Daoy (cell line): Measurements from ENCODE around the gene CENPQ. TPM values are rescaled to one million over a fixed set of nuclear protein-coding genes. Genes with fewer than 3 reads are reported as not detected.
A peak's percentile ranks its signal among the peaks of the same experiment; 100 is the strongest.
"Not testable (repeated sequence)": the region's sequence is repeated elsewhere in the genome, so short reads cannot be mapped to it uniquely, and the experiment has no call there.

Experiments used
- DNase-seq: peaks from one replicate; pipeline ENCODE4 v3.0.0-alpha.2; 2015; ENCODE audit warnings: low read depth
- total RNA-seq: library from RNA; depleted of rRNA; stranded (reverse); fragments of >200 nt; shearing (Covaris generic); gene quantifications from 2 replicates; pipeline ENCODE4 v1.2.3, GENCODE V29; 2014; rRNA removed

Gene CENPQ, protein sequence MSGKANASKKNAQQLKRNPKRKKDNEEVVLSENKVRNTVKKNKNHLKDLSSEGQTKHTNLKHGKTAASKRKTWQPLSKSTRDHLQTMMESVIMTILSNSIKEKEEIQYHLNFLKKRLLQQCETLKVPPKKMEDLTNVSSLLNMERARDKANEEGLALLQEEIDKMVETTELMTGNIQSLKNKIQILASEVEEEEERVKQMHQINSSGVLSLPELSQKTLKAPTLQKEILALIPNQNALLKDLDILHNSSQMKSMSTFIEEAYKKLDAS
- total RNA-seq, result 21.5 and 35.2 TPM in 2 replicates

DNA sequence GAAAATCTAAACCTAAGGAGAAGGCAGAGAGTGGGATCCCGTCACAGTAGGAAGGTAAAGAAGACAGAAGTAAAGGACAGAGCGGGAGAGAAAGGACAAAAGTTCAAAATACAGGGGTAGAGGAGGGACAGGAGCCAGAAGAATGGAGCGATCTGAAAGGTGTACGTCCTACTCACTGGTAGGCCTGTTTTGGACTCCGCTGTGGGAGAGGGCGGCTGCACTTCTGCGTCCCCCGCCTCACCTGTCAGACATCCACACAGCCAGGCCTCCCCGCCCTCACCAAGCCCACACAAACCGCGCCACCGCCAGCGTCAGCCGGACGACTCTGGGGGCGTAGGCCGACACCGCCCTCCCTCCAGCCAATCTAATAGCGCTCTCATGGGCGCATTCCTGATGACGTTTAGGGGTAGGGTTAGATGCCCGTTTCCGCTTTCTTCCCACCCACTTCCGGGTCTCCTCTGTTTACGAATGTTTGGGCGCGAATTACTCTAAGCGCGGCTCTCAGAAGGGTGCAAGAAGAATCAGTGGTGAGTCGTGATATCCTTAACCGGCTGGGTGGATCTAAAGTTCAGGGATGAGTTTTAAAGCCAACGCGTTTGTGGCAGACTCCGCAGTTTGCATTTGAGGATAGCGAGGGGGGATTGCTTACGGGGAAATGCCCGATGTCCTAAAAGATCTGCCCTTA lies at the start of gene CENPQ, which contains the start of gene MMUT:
Gene CENPQ (plus strand): TSS at position 444 of the 685 bp plus-strand sequence. CDS start 6,807 bp downstream, outside the sequence.
Gene MMUT (minus strand): TSS at position 327 of the 685 bp plus-strand sequence. CDS start 3,787 bp downstream, outside the sequence.
- DNase-seq, result peak; percentile 98

DNA sequence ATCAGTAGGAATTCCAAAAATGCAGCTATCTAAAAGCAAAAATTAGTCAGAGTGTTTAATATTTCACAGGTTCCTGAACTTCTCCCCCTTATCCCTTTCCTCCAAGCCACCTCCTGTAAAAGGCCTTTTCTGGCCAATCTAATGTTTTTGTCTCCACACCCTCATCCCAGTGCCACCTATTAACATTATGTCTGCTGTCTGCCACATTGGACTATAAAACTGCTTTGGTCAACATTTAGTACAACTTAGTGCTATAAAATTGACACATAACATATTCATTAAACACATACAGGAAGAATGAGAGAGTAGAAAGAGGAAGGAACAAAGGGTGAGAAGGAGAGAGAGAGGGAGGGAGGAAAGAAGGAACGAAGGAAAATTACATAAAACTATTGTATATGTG lies 47.8 kb upstream of the CENPQ start:
- DNase-seq, result no peak

DNA sequence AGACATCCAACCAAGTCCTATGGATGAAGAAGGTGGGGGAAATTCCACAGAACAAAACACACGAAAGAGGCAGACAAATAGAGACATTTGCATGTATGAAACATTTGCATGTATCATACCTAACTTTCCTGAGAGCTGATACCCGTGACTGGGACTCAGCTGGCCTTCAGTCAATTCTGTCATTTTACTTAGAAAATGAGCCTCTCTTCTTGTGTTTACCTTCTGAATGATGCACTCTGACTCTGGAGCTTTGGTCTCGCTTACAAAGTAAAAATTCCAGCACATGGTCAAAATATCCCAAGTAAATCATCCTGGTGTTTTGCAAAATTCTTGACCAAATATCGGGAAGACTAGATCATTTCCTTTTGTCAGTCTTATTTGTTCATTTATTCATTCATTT lies 47.0 kb upstream of the CENPQ start:
- DNase-seq, result no peak

DNA sequence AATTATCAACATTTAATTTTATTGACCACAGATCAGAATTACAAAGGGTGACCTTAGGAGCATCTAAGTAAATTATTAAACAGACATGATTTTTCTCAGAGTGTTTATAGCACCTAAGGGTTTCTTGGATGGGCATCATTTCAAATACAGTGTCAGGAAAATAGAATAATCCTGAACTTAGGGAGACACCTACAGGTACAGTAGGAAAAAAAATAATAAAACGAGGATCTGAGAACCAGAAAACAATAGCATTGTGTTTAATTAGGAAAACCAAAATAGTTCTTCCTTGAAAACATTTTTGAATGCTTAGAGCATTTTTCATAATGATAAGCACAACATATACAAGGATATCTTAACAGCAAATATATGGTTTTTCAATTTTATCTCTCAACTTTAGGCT lies 39.4 kb upstream of the CENPQ start:
- no peak for DNase-seq

DNA sequence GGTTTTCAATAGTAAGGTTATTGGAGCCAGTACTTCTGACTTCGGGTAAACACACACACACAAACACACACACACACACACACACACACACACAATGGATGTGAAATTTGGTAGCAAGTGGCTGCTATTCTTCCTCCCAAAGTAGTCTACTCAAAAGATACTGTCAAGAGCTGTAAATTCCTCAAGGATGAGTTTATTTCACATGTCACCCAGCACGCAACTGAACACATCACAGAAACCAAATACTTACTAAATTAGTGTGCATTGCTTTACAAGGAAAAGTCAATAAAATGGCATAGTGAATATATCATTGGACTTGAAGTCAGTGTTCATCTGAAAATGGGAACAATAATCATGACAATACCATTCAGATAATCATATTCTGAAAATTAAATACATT lies 33.0 kb upstream of the CENPQ start:
- no peak for DNase-seq

DNA sequence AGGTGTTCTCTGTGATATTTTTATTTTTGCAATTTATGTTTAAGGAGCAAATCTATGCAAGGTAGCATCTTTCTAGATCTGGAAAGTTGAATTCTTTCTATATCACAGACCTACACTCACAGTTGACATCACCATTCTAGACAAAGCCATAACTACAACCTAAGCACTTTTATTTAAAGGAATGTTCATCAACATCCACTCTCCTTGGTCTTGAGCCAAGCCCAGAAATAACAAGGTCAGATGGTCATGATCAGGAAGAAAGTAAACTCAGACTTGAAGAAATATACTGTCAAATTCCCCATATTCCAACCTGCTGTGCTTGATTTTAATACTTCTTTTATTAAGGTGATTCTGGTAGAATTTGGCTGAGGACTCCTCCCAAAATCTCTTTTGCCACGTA lies 32.3 kb upstream of the CENPQ start:
- no peak for DNase-seq

DNA sequence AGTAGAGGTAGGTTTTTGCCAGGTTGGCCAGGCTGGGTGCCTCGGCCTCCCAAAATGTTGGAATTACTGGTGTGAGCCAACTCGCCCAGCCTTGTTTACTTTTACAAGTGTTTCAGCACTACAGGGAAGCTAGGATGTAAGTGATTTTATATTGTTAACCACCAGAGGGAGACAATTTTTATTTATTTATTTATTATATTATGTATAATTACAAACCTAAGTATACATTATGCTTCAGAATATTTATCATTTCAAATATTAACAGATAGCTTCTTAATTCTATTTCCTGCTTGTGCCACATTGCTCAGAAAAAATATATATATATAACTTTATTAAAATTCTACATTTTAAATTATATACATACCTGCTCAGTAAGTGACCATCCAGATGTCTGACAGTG lies 9.9 kb upstream of the CENPQ start:
- no peak for DNase-seq

DNA sequence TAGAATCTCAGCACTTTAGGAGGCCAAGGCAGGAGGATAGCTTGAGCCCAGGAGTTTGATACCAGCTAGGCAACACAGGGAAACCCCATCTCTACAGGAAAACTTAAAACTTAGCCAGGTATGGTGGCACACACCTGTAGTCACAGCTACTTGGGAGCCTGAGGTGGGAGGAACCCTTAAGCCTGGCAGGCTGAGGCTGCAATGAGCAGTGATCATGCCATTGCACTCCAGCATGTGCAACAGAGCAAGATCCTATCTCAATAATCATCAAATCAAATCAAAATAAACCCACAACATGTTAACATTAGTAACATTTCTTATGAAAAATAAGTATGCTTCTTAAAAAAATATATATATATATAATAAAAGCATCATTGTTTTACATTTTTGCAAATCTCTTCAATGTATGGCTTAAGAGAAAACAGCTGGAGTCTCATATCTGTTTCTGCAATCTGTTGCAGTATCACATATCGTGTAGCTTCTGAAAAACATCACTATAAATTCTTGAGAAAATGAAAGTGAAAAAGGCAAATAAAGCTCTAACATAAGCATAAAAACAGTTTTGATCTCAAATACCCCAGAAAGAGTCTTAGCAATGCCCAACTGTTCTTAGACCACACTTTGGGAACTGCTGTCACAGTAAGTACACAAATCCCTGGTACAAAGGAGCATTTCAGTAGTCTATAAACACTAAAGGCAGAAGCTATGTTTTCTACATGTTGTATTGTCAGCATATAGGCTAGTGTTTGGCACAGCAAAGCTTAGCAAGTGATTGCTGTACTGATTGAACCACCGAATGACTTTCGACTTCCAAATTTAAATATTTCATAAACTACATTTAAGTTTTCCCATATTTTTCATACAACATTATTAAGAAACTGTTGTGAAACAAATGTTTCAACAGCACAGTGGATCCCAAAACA lies 8.1 kb upstream of the CENPQ start:
- no peak for DNase-seq

DNA sequence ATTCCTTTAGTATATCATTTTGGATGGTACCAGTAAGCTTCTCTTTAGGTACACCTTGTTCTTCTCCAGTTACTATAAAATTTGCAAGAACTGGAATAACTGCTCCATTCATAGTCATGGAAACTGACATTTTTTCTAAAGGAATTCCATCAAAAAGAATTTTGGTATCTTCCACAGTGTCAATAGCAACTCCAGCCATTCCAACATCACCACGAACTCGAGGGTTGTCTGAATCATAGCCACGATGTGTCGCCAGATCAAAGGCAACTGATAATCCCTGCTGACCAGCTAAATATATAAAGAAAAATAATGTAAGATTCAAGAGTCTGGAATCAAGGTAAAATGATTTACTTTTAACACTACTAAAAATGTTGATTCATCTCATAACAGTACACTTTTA lies 5.4 kb upstream of the CENPQ start:
- no peak for DNase-seq

DNA sequence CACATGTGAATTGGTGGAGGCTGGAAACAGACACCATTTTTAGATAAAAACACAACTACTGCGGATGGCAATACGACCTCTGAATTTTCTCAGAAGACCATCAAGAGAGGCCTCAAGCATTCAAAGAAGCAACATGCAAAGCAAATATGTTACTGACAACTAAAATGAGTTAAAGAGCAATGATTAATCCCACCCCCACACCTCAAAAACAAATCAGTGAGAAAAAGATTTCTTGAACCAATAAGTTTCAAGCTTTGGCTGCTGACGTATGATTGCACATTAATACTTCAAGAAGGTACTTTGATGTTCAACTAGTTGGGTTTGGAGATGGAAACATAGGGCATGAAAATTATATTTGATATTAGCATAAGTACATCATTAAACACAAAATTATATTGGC lies 1.1 kb upstream of the CENPQ start:
- DNase-seq, result no peak

DNA sequence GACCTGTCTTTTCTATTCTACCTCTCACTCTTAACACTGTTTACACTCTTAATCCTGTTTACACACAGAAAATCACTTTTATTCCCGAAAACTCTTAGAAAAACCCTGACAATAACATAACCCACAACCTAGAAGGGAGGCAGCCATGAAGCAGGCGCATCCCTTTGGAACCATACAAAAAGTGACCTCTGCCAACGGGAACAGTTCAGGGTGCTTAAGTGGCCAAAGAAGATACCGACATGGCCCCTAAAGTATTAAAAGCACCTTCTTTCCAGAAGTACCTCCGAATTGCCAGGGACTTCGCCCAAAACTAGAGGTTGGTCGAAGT lies 607 bp upstream of the CENPQ start:
- DNase-seq, result peak; percentile 9

DNA sequence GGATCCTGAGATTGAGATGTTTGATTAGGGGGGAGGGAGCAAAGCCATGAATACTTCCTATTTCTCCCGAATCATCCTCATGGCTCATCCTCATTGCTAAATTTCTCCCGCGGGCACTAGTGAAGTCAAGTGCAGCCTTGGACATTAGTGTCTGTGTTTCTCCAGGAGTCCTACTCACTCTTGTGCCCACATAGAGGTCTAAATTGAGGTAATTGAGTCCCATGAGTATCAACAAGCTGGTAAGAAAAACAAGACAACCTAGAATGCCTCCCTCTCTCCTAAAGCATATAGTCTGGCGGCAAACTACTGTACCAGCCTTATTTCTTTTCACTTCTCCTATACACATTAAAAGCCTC lies 420 bp downstream of the CENPQ start:
- no peak for DNase-seq

DNA sequence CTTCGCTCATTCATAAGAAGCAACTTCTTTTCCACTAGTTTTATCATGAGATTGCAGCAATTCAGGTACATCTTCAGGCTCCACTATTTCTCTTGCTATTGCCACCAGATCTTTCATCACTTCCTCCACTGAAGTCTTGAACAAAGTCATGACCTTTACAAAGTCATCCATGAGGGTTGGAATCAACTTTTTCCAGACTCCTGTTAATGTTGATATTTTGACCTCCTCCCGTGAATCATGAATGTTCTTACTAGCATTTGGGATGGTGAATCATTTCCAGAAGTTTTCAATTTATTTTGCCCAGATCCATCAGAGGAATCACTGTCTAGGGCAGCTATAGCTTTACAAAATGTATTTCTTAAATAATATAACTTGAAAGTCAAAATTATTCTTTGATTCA lies 1.5 kb downstream of the CENPQ start:
- DNase-seq, result no peak

DNA sequence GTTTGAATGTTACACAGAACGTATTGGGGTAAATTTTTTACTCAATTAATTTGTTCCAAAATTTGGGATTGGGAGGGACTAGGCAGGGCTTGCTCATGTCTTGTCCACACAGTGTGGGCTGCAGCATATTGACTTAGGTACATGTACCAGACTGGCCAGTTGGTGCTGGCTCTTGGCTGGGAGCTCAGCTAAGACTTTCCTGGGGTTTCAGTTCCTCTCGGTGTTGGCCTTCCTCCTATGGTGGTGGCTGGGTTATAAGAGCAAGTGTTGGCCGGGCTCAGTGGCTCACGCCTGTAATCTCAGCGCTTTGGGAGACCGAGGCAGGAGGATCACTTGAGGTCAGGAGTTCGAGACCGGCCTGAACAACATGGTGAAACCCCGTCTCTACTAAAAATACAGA lies 4.9 kb downstream of the CENPQ start:
- DNase-seq, result no peak

DNA sequence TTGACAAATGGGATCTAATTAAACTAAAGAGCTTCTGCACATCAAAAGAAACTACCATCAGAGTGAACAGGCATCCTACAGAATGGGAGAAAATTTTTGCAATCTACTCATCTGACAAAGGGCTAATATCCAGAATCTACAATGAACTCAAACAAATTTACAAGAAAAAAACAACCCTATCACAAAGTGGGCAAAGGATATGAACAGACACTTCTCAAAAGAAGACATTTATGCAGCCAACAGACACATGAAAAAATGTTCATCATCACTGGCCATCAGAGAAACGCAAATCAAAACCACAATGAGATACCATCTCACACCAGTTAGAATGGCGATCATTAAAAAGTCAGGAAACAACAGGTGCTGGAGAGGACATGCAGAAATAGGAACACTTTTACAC lies 13.4 kb downstream of the CENPQ start:
- DNase-seq, result not testable (repeated sequence)

DNA sequence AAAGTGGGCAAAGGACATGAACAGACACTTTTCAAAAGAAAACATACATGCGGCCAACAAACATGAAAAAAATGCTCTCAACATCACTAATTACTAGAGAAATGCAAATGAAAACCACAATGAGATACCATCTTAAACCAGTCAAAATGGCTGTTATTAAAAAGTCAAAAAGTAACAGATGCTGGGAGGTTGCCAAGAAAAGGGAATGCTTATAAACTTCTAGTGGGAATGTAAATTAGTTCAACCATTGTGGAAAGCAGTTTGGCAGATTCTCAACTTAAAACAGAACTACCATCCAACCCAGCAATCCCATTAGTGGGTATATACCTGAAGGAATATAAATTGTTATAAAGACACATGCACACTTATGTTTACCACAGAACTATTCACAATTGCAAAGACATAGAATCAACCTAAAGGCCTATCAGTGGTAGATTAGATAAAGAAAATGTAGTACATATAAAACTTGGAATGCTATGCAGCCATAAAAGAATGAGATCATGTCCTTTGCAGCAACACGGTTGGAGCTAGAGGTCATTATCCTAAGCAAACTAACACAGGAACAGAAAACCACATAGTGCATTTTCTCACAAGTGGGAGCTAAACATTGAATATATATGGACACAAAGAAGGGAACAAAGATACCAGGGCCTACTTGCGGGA lies 16.3 kb downstream of the CENPQ start:
- DNase-seq, result no peak

DNA sequence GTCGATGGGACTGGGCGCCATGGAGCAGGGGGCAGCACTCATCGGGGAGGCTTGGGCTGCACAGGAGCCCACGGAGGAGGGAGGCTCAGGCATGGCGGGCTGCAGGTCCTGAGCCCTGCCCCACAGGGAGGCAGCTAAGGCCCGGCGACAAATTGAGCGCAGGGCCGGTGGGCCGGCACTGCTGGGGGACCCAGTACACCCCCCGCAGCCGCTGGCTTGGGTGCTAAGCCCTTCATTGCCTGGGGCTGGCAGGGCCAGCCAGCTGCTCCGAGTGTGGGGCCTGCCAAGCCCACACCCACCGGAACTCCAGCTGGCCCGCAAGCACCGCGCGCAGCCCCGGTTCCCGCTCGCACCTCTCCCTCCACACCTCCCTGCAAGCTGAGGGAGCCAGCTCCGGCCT lies 18.7 kb downstream of the CENPQ start:
- DNase-seq, result not testable (repeated sequence)

DNA sequence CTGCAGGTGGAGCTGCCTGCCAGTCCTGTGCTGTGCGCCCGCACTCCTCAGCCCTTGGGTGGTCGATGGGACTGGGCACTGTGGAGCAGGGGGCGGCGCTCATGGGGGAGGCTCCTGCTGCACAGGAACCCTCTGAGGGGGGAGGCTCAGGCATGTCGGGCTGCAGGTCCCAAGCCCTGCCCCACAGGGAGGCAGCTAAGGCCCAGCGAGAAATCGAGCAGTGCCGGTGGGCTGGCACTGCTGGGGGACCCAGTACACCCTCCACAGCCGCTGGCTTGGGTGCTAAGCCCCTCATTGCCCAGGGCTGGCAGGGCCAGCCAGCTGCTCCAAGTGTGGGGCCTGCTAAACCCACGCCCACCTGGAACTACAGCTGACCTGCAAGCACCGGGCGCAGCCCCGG lies 20.2 kb downstream of the CENPQ start:
- DNase-seq, result not testable (repeated sequence)

DNA sequence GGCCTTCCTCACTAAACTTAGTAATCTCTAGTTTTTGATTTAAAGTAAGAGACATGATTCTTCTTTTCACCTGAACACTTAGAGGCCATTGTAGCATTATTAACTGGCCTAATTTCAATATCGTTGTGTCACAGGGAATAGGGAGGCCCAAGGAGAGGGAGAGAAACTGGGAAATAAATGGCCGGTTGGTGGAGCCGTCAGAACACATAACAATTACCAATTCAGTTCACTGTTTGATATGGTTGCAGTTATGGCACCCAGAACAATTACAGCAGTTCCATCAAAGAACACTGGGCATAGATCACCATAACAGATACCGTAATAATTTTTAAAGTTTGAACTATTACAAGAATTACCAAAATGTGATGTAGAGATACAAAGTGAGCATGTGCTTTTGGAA lies 27.5 kb downstream of the CENPQ start:
- DNase-seq, result no peak

DNA sequence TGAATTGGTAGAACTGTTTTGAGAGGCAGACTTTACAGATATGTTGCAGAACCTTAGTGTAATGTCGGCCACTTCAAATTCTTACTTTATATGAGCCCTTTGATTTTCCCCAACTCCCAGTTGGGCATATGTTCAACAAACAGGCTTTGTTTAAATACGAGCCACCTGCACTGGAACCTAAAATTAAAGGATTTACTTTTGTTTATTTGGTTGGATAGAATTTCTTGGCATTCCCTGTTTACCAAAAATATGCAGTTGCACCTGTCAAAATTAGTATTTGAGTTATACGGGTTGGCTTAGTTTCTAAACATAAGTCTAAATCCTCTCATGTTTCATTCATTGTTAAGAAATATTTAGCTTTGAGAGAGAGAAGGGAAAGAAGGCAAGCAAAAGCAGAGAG lies 34.1 kb downstream of the CENPQ start:
- DNase-seq, result no peak

DNA sequence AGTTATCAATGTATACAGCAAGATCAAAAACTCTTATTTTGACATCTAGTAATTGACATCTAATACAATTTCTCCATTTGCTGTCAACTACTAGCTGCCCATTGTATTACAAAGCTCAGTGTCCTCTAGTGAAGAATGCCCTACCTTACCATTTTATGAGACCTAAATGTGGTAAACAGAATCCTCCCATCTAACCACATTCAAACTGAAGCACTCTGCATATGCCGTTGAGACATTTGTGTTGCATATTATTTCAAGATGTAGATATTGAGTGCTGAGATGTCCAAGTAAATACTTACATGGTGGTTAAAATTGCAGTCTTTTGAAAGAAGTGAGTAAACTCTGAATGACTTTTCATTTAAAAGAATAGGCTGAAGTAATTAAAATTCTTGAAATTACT lies 36.0 kb downstream of the CENPQ start:
- no peak for DNase-seq

DNA sequence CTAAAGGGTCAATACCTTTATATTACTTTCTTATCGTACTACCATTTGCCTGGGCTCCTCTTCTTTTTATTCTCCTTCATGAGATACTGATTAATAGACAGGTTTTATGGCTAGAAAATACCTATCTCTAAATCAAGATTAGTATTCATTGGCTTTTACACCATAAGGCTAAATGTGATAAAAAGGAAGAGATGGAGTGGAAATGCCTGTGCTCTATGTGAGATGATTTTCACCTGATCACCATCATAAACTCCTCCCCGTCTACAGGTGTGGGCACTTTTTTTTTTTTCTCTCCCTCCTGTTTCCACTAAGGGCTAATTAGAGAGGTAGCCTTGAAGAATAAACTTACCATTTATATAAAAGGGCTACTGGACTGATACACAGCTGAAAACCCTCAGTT lies 36.5 kb downstream of the CENPQ start, which contains the start of gene GLYATL3:
Gene GLYATL3 (plus strand): TSS at position 301 of the 400 bp plus-strand sequence. CDS start 12,068 bp downstream, outside the sequence.
- no peak for DNase-seq
